HG03060 (cell line): ENCODE measurements around the gene DCLK2.

Experiments
- ATAC-seq: cut with Tn5 transposase; IDR thresholded peaks from one replicate; pipeline ENCODE4 v1.9.1; 2021; ENCODE audit warnings: low read depth, moderate number of reproducible peaks; ENCODE audit not compliant: unreplicated experiment

The DCLK2 gene

GRCh38 chr4:150068300-150068960 lies 9.8 kb upstream of the DCLK2 start:
- no peak for ATAC-seq

DNA sequence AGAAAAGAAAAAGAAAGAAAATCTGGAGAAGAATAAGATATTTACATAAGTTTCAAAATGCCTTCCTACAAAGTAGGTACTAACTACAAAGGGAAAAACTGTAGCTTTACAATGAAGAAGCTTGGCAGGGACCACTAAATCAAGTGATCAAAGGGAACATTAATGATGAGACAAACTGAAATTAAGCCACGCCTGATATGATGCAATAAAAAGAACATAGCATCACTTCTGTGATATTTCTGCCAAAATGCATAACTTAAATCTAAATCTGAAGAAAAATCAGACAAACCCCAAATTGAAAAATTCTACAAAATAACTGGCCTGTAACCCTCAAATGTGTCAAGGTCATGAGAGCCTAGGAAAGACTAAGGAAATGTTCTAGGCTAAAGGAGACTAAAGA lies 8.9 kb upstream of the DCLK2 start:
- no peak for ATAC-seq

GRCh38 chr4:150070464-150071170 lies 7.6 kb upstream of the DCLK2 start:
- ATAC-seq = no peak

DNA sequence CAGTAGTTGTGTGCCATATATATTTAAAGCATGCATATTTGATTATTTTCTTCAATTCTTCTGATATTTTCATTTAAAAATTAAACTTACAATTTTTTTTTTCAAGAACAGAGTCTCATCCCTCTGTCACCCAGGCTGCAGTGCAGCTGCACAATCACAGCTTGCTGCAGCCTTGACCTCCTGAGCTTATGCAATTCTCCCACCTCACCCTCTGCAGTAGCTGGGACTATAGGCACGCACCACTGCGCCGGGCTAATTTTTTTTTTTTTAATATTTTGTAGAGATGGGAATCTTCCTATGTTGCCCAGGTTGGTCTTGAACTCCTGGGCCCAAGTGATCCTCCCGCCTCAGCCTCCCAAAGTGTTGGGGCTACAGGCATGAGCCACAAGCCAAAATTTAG lies 5.8 kb upstream of the DCLK2 start:
- ATAC-seq = no peak

GRCh38 chr4:150072906-150073714 lies 5.1 kb upstream of the DCLK2 start:
- ATAC-seq = no peak

DNA sequence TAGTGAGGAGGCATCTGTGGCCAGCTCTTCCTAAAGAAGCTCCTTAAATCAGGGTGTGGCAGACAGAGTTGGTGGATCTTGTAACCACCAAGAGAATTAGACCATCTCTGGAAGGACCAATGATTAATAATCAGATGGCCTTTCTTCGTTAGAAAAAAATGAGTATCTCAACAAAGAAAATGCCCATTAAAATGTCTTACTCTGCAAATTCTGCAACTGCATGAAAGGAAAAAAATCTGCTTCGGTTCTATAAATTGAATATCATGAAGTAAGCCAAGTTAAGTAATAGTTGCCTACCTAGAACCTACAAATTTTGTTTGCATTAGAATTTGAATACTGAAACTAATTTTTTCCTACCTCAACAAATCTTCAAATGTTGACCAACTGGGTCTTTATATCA lies 4.2 kb upstream of the DCLK2 start:
- no peak for ATAC-seq

GRCh38 chr4:150078579-150079080 lies 385 bp downstream of the DCLK2 start:
- no peak for ATAC-seq

DNA sequence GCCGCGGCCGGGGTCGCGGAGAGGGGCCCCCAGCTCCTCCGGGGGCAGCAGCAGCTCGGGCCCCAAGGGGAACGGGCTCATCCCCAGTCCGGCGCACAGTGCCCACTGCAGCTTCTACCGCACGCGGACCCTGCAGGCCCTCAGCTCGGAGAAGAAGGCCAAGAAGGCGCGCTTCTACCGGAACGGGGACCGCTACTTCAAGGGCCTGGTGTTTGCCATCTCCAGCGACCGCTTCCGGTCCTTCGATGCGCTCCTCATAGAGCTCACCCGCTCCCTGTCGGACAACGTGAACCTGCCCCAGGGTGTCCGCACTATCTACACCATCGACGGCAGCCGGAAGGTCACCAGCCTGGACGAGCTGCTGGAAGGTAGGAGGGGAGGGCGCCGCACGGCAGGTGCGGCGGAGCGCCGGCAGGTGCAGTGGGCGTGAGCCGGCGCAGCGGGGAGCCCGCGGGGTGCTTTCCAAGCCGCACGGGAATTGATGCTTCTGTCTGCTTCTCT lies 886 bp downstream of the DCLK2 start:
- ATAC-seq = no peak

- no peak for ATAC-seq
Measured at GRCh38 chr4:150080337-150080736, 2.1 kb downstream of the DCLK2 start.

DNA sequence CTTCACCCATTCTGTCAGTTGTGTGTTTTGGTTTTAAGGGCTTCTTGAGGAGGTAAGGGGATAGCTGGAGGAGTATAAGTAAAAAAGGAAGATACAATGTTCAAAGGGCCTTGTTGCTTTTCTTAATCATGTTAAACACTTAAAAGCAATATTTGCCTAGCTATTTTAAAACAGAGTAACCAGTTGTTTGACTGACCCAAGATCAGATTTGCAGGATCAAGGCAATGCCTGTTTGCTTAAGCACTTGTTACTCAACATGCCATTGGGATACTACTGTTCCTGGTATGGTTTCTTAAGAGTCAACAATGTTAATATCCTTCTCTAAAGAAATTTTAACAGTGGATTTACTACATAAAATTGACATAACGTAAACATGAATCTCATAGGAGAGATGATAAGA lies 2.6 kb downstream of the DCLK2 start:
- ATAC-seq = no peak

- ATAC-seq = peak; percentile 97
Measured at GRCh38 chr4:150082241-150082640, 4.0 kb downstream of the DCLK2 start.

DNA sequence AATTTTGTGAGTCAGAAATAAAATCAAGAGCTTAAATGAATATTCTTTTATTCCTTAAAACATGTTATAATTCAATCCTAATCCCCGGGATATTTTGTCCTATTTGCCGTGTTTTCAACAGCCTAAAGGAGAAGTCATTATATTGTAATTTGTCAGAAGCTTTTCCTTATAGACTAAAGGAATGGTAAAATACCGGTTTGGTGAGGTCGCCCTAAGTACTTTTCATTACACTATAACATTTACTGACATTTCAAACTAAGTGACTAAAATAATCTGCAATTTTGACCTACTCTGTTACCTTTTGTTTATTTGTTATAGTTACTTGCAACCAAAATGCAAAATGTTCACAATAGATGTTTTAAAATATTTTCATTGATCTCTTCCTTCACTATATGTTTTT lies 8.8 kb downstream of the DCLK2 start:
- no peak for ATAC-seq

DNA sequence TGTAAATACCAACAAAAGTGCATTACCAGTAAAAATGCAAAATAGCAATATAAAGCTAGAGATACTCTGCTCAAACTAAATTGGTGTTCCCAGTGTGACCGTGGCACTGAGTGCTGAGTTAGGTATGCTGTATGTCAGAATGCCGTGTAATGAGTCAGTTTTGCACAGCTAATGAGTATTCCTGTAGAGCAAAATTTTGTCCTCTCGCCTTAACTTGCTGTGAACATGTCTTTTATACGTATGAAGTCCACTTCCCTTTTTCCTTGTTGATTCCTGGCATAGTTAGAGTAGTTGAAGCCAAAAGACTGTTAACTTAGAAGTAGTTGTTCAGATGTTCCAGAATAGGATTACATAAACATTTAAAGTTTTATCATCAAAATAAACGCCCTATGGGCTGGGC lies 11.5 kb downstream of the DCLK2 start:
- no peak for ATAC-seq

- no peak for ATAC-seq
Measured at GRCh38 chr4:150090836-150091235, 12.6 kb downstream of the DCLK2 start.

DNA sequence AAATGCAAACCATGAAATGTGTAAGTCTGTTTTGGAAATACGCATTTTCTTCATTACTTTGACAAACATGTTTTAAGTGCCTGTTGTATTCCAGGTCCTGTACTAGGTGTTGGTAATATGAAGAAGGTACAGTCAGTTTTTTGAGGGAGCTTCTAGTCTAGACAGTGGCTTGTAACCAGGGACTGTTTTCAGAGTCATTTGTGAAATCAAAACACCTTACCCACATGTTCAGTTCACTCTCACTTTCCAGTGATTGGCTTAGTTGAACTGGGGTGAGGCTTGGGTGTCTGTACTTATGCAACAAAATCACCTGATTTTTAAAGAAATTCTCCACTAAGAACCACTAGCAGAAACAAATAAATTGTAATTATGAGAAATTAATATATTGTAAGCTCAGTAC lies 16.4 kb downstream of the DCLK2 start:
- ATAC-seq = no peak

DNA sequence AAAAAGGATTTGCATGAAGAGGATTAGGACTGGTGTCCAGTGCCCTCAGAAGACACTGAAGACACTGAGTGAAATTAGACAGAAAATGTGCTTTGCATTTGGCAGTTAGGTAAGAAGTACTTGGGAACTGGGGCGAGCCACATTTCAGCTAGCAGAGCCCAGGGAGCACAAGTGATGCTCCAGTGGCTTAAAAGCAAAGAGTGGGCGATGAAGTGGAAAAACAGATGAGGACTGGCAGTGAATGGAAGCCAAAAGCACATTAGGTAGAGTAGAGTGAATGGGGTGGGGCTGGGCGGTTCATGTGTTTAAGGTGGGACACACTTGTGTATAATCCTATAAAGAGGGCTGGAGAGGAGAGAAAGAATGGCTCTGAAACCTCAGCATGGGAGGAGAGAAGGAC lies 18.4 kb downstream of the DCLK2 start:
- no peak for ATAC-seq

DNA sequence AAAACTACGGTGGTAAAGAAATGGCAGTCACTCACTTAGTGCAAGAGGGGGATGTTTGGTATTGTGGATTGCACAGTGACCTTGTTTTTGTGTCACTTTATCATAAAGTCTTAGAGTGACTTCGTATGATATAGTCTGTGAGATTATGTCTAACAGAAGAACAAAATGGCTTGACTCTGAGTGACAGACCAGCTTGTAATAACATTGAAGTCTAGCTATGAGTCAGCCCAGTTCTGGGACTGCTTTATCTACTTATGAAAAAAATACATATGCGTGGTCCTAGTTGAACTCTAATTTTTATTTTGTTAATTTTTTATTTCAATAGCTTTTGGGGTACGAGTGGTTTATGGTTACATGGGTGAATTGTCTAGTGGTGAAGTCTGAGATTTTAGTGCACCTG lies 20.0 kb downstream of the DCLK2 start:
- ATAC-seq = no peak

- ATAC-seq = no peak
Measured at GRCh38 chr4:150104404-150105027, 26.3 kb downstream of the DCLK2 start.

DNA sequence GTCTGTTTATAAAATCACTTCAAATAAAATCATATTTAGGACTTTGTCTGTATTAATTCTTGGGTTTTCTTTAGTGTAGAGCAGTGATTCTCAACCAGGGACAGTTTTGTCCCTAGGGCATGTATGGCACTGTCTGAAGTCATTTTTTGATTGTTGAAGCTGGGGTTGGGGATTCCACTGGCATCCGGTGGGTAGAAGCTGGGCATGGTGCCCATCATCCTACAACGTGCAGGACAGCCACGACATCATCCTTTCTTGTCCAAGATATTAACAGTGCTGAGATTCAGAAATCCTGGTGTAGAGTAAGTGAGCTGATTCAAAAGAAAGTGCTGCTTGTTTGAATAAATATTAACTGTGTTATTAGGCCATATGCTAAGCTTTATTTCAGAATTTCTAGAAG lies 28.6 kb downstream of the DCLK2 start:
- ATAC-seq = no peak

DNA sequence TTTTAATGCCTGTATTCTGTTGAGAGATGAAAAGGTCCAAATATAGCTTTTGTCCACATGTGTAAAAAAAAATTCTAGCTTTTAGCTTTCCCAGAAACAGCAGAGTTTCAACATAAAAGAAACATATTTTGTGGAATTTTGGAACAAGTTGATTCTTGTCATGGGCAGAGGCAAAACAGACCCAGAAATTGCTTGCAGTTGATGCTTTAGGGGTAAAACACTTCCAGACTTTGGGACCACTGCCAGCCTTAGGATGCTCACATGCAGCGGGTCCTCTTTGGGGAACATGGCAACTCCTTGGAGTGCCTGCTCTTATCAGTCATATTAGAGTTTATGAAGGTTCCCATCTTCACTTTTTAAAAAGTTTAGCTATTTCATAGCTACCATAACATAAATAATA lies 30.4 kb downstream of the DCLK2 start:
- ATAC-seq = no peak

- no peak for ATAC-seq
Measured at GRCh38 chr4:150114641-150115040, 36.4 kb downstream of the DCLK2 start.
